Neural cell (in vitro differentiated cells): ENCODE data around the gene C18orf32. TPM values are rescaled to one million over a fixed set of nuclear protein-coding genes. Genes with fewer than 3 reads are reported as not detected.

ENCODE experiments used
- H2AFZ ChIP-seq: fragments of 200-600, 300-800 bp; sonication (generic), shearing (Covaris generic); 2 replicates; pipeline ENCODE4 v1.6.0; 2014; ENCODE audit warnings: low read depth, mild to moderate bottlenecking, antibody characterized with exemption, low read length, moderate library complexity
- H3F3A ChIP-seq: fragments of 200-600 bp; shearing (Covaris generic); 2 replicates; pipeline ENCODE4 v1.6.1; 2016; ENCODE audit warnings: mild to moderate bottlenecking, moderate library complexity, mixed read lengths, antibody characterized with exemption, low read length; ENCODE audit not compliant: insufficient read depth, poor library complexity, severe bottlenecking
- H3K27ac ChIP-seq: fragments of 200-600, 300-800 bp; sonication (generic), shearing (Covaris generic); 2 replicates; pipeline ENCODE4 v1.5.1; 2014; ENCODE audit warnings: mild to moderate bottlenecking, low read length, moderate library complexity
- H3K27me3 ChIP-seq: fragments of 300-800, 200-600 bp; sonication (generic), shearing (Covaris generic); 2 replicates; pipeline ENCODE4 v1.6.0; 2014; ENCODE audit warnings: mild to moderate bottlenecking, low read depth, low read length, moderate library complexity; ENCODE audit not compliant: insufficient read depth
- H3K36me3 ChIP-seq: fragments of 300-800, 200-600 bp; sonication (generic), shearing (Covaris generic); 2 replicates; pipeline ENCODE4 v1.5.1; 2014; ENCODE audit warnings: mild to moderate bottlenecking, antibody characterized with exemption, low read length, moderate library complexity; ENCODE audit not compliant: insufficient read depth
- H3K4me2 ChIP-seq: fragments of 300-800, 200-600 bp; sonication (generic), shearing (Covaris generic); 2 replicates; pipeline ENCODE4 v1.6.0; 2014; ENCODE audit warnings: mild to moderate bottlenecking, low read length
- H3K4me3 ChIP-seq: fragments of 300-800, 200-600 bp; sonication (generic), shearing (Covaris generic); 2 replicates; pipeline ENCODE4 v1.5.1; 2014; ENCODE audit warnings: mild to moderate bottlenecking, low read length, moderate library complexity
- H3K79me2 ChIP-seq: fragments of 200-600 bp; shearing (Covaris generic); replicated peaks from 2 replicates; pipeline ENCODE4 v1.6.0; 2014; ENCODE audit warnings: mild to moderate bottlenecking, low read length, moderate library complexity; ENCODE audit not compliant: insufficient read depth
- H3K9ac ChIP-seq: fragments of 300-800, 200-600 bp; sonication (generic), shearing (Covaris generic); 2 replicates; pipeline ENCODE4 v1.6.1; 2016; ENCODE audit warnings: mild to moderate bottlenecking, low read length, mixed read lengths
- H3K9me2 ChIP-seq: fragments of 200-600 bp; shearing (Covaris generic); 2 replicates; pipeline ENCODE4 v1.6.1; 2016; ENCODE audit warnings: mild to moderate bottlenecking, low read length, mixed read lengths; ENCODE audit not compliant: insufficient read depth
- H3K9me3 ChIP-seq: fragments of 200-600, 300-800 bp; sonication (generic), shearing (Covaris generic); 2 replicates; pipeline ENCODE4 v1.6.1; 2016; ENCODE audit warnings: mild to moderate bottlenecking, mixed run types, low read length, moderate library complexity, mixed read lengths
- H4K20me1 ChIP-seq: fragments of 200-600 bp; shearing (Covaris generic); 2 replicates; pipeline ENCODE4 v1.6.1; 2016; ENCODE audit warnings: mild to moderate bottlenecking, mixed run types; ENCODE audit not compliant: insufficient read depth
- CTCF ChIP-seq: fragments of 450-650 bp; IDR thresholded peaks from 2 replicates; pipeline ENCODE4 v1.5.1; 2014; ENCODE audit warnings: antibody characterized with exemption, mild to moderate bottlenecking, moderate library complexity; ENCODE audit not compliant: poor library complexity, severe bottlenecking
- EP300 ChIP-seq: fragments of 450-650 bp; conservative IDR thresholded peaks from 2 replicates; pipeline ENCODE4 v1.6.1; 2014; ENCODE audit warnings: antibody characterized with exemption, mild to moderate bottlenecking, moderate library complexity; ENCODE audit not compliant: poor library complexity, severe bottlenecking
- EZH2 ChIP-seq: fragments of 200-600, 300-800 bp; shearing (Covaris generic), sonication (generic); IDR thresholded peaks from 2 replicates; pipeline ENCODE4 v1.6.1; 2014; ENCODE audit warnings: antibody characterized with exemption, low read length, borderline replicate concordance, mild to moderate bottlenecking; ENCODE audit not compliant: insufficient read depth, poor library complexity, severe bottlenecking
- MXI1 ChIP-seq: fragments of 450-650 bp; conservative IDR thresholded peaks from 2 replicates; pipeline ENCODE4 v1.6.1; 2014; ENCODE audit warnings: antibody characterized with exemption, mild to moderate bottlenecking; ENCODE audit not compliant: poor library complexity, severe bottlenecking
- POLR2AphosphoS5 ChIP-seq: IDR thresholded peaks from 2 replicates; pipeline ENCODE4 v1.6.1; 2012
- RAD21 ChIP-seq: fragments of 450-650 bp; conservative IDR thresholded peaks from 2 replicates; pipeline ENCODE4 v1.6.1; 2014; ENCODE audit warnings: antibody characterized with exemption, mild to moderate bottlenecking, moderate library complexity
- REST ChIP-seq: IDR thresholded peaks from 2 replicates; pipeline ENCODE4 v1.6.1; 2012; ENCODE audit warnings: borderline replicate concordance
- SMC3 ChIP-seq: fragments of 450-650 bp; conservative IDR thresholded peaks from 2 replicates; pipeline ENCODE4 v1.6.1; 2014; ENCODE audit warnings: antibody characterized with exemption, mild to moderate bottlenecking, moderate library complexity; ENCODE audit not compliant: poor library complexity
- TAF1 ChIP-seq: IDR thresholded peaks from 2 replicates; pipeline ENCODE4 v1.6.1; 2012; ENCODE audit warnings: low read depth
- polyA plus RNA-seq: library from polyadenylated mRNA; depleted of rRNA; stranded (reverse); fragments of >200 nt; gene quantifications from 2 replicates; pipeline ENCODE4 v1.2.3, GENCODE V29; 2014

C18orf32 gene
- polyA plus RNA-seq, 1 donor from 2014 or later, result 594 TPM

- H3K9me2 ChIP-seq, result no peaks in the 10 kb centered on the region
- peak overlapping the region; percentile 99 for H3K4me3 ChIP-seq
- no peak overlapping the region for H3K27ac ChIP-seq
- H3K9me3 ChIP-seq, result no peaks in the 10 kb centered on the region
- no peaks in the 10 kb centered on the region for H3F3A ChIP-seq
- no peaks in the 10 kb centered on the region for H3K36me3 ChIP-seq
- H3K79me2 ChIP-seq, result peaks cover 4% of the 10 kb centered on the region
- H3K9ac ChIP-seq, result peak overlapping the region; percentile 91
- no peak for TF ChIP-seq POLR2AphosphoS5
- no peak for TF ChIP-seq EP300
- TF ChIP-seq TAF1, result no peak
- TF ChIP-seq EZH2, result no peak
- TF ChIP-seq SMC3, result no peak
- no peak for TF ChIP-seq MXI1
- no peak for TF ChIP-seq CTCF
- TF ChIP-seq REST, result no peak
- TF ChIP-seq RAD21, result no peak
- H2AFZ ChIP-seq, result peak overlapping the region; percentile 17
- no peak overlapping the region for H3K4me2 ChIP-seq
- no peaks in the 10 kb centered on the region for H3K27me3 ChIP-seq
- no peaks in the 10 kb centered on the region for H4K20me1 ChIP-seq
Observed at GRCh38 chr18:49460976-49461601, 25.9 kb downstream of the C18orf32 start.

GRCh38 chr18:49459404-49460171 lies 27.4 kb downstream of the C18orf32 start:
- H2AFZ ChIP-seq, result peak overlapping the region; percentile 84
- peak overlapping the region; percentile 89 for H3K4me2 ChIP-seq
- H4K20me1 ChIP-seq, result no peaks in the 10 kb centered on the region
- no peaks in the 10 kb centered on the region for H3K27me3 ChIP-seq
- H3K27ac ChIP-seq, result peak overlapping the region; percentile 68
- no peaks in the 10 kb centered on the region for H3K9me2 ChIP-seq
- peak overlapping the region; percentile 91 for H3K9ac ChIP-seq
- H3K9me3 ChIP-seq, result no peaks in the 10 kb centered on the region
- peaks cover 4% of the 10 kb centered on the region for H3K79me2 ChIP-seq
- H3K4me3 ChIP-seq, result peak overlapping the region; percentile 99
- H3F3A ChIP-seq, result no peaks in the 10 kb centered on the region
- H3K36me3 ChIP-seq, result no peaks in the 10 kb centered on the region
- TF ChIP-seq SMC3 (no peak), POLR2AphosphoS5 (no peak), RAD21 (no peak), EZH2 (no peak), CTCF (no peak), MXI1 (no peak), REST (no peak), TAF1 (no peak), EP300 (no peak)
